Mesenchymal stem cell (in vitro differentiated cells and primary cell): ENCODE data around the gene ANKLE1.
A peak's percentile ranks its signal among the peaks of the same experiment; 100 is the strongest.

ENCODE experiments used
- DNase-seq: peaks from one replicate; pipeline ENCODE4 v3.0.0-alpha.2; 2013
- H2AFZ ChIP-seq: one replicate; pipeline ENCODE4 v1.6.1; 2013; ENCODE audit warnings: low read depth, mild to moderate bottlenecking, control low read depth, inconsistent platforms, low read length, moderate library complexity
- H2AK5ac ChIP-seq: 2 replicates; pipeline ENCODE4 v1.6.1; 2013; ENCODE audit warnings: low read length, moderate library complexity, mild to moderate bottlenecking, inconsistent platforms; ENCODE audit not compliant: severe bottlenecking
- H2BK120ac ChIP-seq: one replicate; pipeline ENCODE4 v1.6.1; 2013; ENCODE audit warnings: low read depth, mild to moderate bottlenecking, inconsistent platforms, low read length, moderate library complexity
- H2BK12ac ChIP-seq, 2 experiments: one replicate each; pipeline ENCODE4 v1.6.1; 2013; ENCODE audit warnings: inconsistent platforms in 2 of 2, low read length in 2 of 2, mild to moderate bottlenecking in 2 of 2, moderate library complexity in 2 of 2, control low read depth in 1 of 2
- H2BK15ac ChIP-seq: one replicate; pipeline ENCODE4 v1.6.1; 2013; ENCODE audit warnings: mild to moderate bottlenecking, low read depth, inconsistent platforms; ENCODE audit not compliant: poor library complexity, severe bottlenecking
- H2BK5ac ChIP-seq: 2 replicates; pipeline ENCODE4 v1.6.1; 2013; ENCODE audit warnings: low read depth, mild to moderate bottlenecking, low read length, control low read depth, inconsistent platforms; ENCODE audit not compliant: poor library complexity, severe bottlenecking
- H3K14ac ChIP-seq, 2 experiments: one replicate each; pipeline ENCODE4 v1.6.1; 2013; ENCODE audit warnings: inconsistent platforms in 2 of 2, low read length in 2 of 2, control low read depth in 1 of 2, mild to moderate bottlenecking in 1 of 2, moderate library complexity in 1 of 2
- H3K18ac ChIP-seq, 2 experiments: one replicate each; pipeline ENCODE4 v1.6.1; 2013; ENCODE audit warnings: inconsistent platforms in 2 of 2, low read length in 2 of 2, control low read depth in 1 of 2, low read depth in 1 of 2, mild to moderate bottlenecking in 1 of 2
- H3K23ac ChIP-seq, 2 experiments: one replicate each; pipeline ENCODE4 v1.6.1; 2013; ENCODE audit warnings: inconsistent platforms in 2 of 2, low read length in 2 of 2, mild to moderate bottlenecking in 2 of 2, moderate library complexity in 2 of 2, control low read depth in 1 of 2
- H3K27ac ChIP-seq: 2 replicates; pipeline ENCODE4 v1.5.1; 2013; ENCODE audit warnings: mild to moderate bottlenecking, moderate library complexity, low read length, control low read depth, inconsistent platforms; ENCODE audit not compliant: poor library complexity, severe bottlenecking
- H3K27me3 ChIP-seq, 2 experiments: 2 replicates each; pipeline versions ENCODE4 v1.6.1 to v1.7.0; 2013; ENCODE audit warnings: low read length in 2 of 2, mild to moderate bottlenecking in 2 of 2, moderate library complexity in 2 of 2, control low read depth in 1 of 2, inconsistent platforms in 1 of 2; ENCODE audit not compliant: control insufficient read depth in 1 of 2, insufficient read depth in 1 of 2
- H3K36me3 ChIP-seq, 2 experiments: 2 replicates each; pipeline versions ENCODE4 v1.6.1 to v1.7.0; 2013; ENCODE audit warnings: low read length in 2 of 2, control low read depth in 1 of 2, inconsistent platforms in 1 of 2, low read depth in 1 of 2, mild to moderate bottlenecking in 1 of 2; ENCODE audit not compliant: insufficient read depth in 2 of 2, control insufficient read depth in 1 of 2
- H3K4ac ChIP-seq, 2 experiments: one replicate each; pipeline ENCODE4 v1.6.1; 2013; ENCODE audit warnings: inconsistent platforms in 2 of 2, low read length in 2 of 2, mild to moderate bottlenecking in 2 of 2, moderate library complexity in 2 of 2, control low read depth in 1 of 2, low read depth in 1 of 2
- H3K4me1 ChIP-seq: 2 replicates; pipeline ENCODE4 v1.6.1; 2013; ENCODE audit warnings: low read depth, low read length, control low read depth; ENCODE audit not compliant: control insufficient read depth, insufficient read depth
- H3K4me2 ChIP-seq: 2 replicates; pipeline ENCODE4 v1.6.1; 2013; ENCODE audit warnings: low read length, mild to moderate bottlenecking, inconsistent platforms; ENCODE audit not compliant: poor library complexity, severe bottlenecking
- H3K4me3 ChIP-seq, 2 experiments: 2 replicates each; pipeline versions ENCODE4 v1.5.1 to v1.7.0; 2013; ENCODE audit warnings: low read length in 2 of 2, mild to moderate bottlenecking in 2 of 2, control low read depth in 1 of 2, low read depth in 1 of 2; ENCODE audit not compliant: insufficient read depth in 1 of 2
- H3K79me1 ChIP-seq: replicated peaks from 2 replicates; pipeline ENCODE4 v1.6.1; 2013; ENCODE audit warnings: mild to moderate bottlenecking, control low read depth, low read length, inconsistent platforms; ENCODE audit not compliant: poor library complexity, severe bottlenecking
- H3K9ac ChIP-seq: 2 replicates; pipeline ENCODE4 v1.7.0; 2013; ENCODE audit warnings: mild to moderate bottlenecking, low read length, moderate library complexity
- H3K9me3 ChIP-seq: 2 replicates; pipeline ENCODE4 v1.7.0; 2013; ENCODE audit warnings: mild to moderate bottlenecking, low read length; ENCODE audit not compliant: control insufficient read depth
- H4K8ac ChIP-seq: one replicate; pipeline ENCODE4 v1.6.1; 2013; ENCODE audit warnings: inconsistent platforms, mild to moderate bottlenecking, low read length, moderate library complexity
- H4K91ac ChIP-seq: one replicate; pipeline ENCODE4 v1.6.1; 2013; ENCODE audit warnings: mild to moderate bottlenecking, low read length, inconsistent platforms
- WGBS: methylation state at CpG from one replicate; pipeline ENCODE4 v1.1.7; 2013; ENCODE audit warnings: mixed read lengths; 5-methylcytosine and 5-hydroxymethylcytosine counted together

Gene ANKLE1

DNA sequence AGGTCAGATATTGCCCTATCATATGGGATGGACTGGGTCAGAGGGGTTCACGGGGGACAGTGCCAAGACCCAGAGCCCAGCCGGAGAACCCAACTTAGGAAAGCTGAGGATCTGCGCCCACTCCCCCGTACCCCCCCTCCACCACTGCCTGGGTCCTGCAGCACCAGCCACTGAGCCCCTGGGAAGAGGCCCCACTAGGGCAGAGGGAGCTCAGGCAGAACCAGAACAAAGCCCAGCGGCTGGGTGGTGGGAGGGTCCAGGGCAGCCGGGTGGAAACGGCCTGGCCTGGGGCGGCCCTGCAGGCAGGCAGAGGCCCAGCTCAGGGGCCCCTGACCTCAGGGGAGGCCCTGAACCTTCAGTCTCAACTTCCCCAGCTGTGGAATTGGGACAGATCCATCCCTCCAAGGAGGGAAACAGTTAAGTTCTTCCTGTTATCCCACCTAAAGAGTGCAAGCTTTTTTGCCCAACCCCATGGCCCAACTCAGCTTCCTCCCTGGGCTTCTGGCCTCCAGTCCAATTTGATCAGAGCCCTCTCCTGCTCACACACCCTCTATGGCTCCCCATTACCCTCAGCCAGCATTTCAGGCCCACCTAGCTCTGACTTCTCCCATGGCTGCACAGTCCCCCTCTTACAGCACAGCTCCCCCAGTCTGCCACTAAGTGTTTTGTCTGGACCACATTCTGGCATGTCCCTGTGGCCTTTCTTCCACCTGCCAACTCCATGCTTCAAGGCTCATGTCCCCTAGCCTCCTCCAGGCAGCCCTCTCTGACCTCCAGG lies 39.1 kb upstream of the ANKLE1 start:
- peak overlapping the region in 1 of 2 experiments; percentile 17 for H3K23ac ChIP-seq
- no peak overlapping the region for H2BK5ac ChIP-seq
- peak overlapping the region in 1 of 2 experiments; percentile 19 for H3K4ac ChIP-seq
- H2AFZ ChIP-seq = no peak overlapping the region
- H3K4me2 ChIP-seq = peak overlapping the region; percentile 49
- no peak for DNase-seq
- peaks cover 12% of the 10 kb centered on the region for H3K79me1 ChIP-seq
- H2AK5ac ChIP-seq = peak overlapping the region; percentile 18
- H3K4me3 ChIP-seq = no peak overlapping the region
- no peak overlapping the region for H4K91ac ChIP-seq
- H3K14ac ChIP-seq = peak overlapping the region in 1 of 2 experiments; percentile 37
- H3K9me3 ChIP-seq = no peaks in the 10 kb centered on the region
- peak overlapping the region; percentile 26 for H3K27ac ChIP-seq
- peaks cover 9 to 24% of the 10 kb centered on the region in 2 experiments for H3K36me3 ChIP-seq
- H2BK12ac ChIP-seq = peak overlapping the region in 1 of 2 experiments; percentile 29
- peak overlapping the region; percentile 79 for H3K9ac ChIP-seq
- H3K27me3 ChIP-seq = no peaks in the 10 kb centered on the region
- peak overlapping the region; percentile 31 for H2BK15ac ChIP-seq
- H2BK120ac ChIP-seq = no peak overlapping the region
- peaks cover 37% of the 10 kb centered on the region for H3K4me1 ChIP-seq
- WGBS = 57% methylated on average over 8 of the region's 8 CpGs
- no peak overlapping the region for H4K8ac ChIP-seq
- H3K18ac ChIP-seq = peak overlapping the region in 1 of 2 experiments; percentile 25

DNA sequence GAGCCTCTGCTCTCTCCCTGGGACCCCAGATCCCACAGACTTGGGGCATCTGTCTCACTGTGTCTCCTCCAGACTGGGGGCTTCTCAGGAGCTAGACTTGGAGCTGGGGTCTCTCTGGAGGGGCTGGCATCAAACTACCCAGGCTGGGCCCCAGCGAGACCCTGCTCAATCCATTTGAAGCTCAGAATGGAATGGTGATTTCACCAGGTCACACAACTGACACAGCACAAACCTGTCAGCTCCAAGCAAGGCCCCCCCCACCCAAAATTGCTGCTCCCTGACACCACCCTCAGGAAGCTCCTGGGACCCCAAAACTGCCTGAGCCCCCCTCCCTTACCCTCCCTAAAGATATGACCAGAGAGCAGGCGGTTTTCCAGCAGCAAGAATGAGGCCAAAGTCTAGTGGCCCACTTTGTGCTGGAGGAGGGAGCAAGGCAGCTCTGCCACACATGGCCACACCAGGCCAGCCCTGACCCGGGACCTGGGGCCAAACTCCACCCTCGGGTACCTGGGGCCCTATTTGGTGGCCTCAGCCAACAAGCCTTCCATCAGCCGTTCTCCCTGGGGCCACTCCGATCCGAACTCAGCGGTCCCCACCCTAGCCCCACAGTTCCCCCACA lies 38.4 kb upstream of the ANKLE1 start:
- H3K4me1 ChIP-seq = peaks cover 44% of the 10 kb centered on the region
- peak overlapping the region in 1 of 2 experiments; percentile 37 for H3K14ac ChIP-seq
- H3K9ac ChIP-seq = peak overlapping the region; percentile 79
- 27% methylated on average over 8 of the region's 8 CpGs for WGBS
- H3K4ac ChIP-seq = peak overlapping the region in 1 of 2 experiments; percentile 89
- H3K4me3 ChIP-seq = peak overlapping the region; percentile 90 to 92
- no peak overlapping the region for H2BK5ac ChIP-seq
- H3K23ac ChIP-seq = peak overlapping the region in 1 of 2 experiments; percentile 17
- H3K36me3 ChIP-seq = peaks cover 3 to 18% of the 10 kb centered on the region in 2 experiments
- H3K9me3 ChIP-seq = no peaks in the 10 kb centered on the region
- H2BK120ac ChIP-seq = peak overlapping the region; percentile 45
- H2BK12ac ChIP-seq = peak overlapping the region in 1 of 2 experiments; percentile 29
- peak overlapping the region; percentile 61 for H4K91ac ChIP-seq
- H2BK15ac ChIP-seq = no peak overlapping the region
- peak overlapping the region; percentile 49 for H3K4me2 ChIP-seq
- H3K27me3 ChIP-seq = no peaks in the 10 kb centered on the region
- peak overlapping the region; percentile 21 for H2AK5ac ChIP-seq
- DNase-seq = no peak
- peak overlapping the region; percentile 14 to 98 for H3K18ac ChIP-seq
- no peak overlapping the region for H4K8ac ChIP-seq
- H2AFZ ChIP-seq = no peak overlapping the region
- peak overlapping the region; percentile 55 for H3K27ac ChIP-seq
- peaks cover 9% of the 10 kb centered on the region for H3K79me1 ChIP-seq

DNA sequence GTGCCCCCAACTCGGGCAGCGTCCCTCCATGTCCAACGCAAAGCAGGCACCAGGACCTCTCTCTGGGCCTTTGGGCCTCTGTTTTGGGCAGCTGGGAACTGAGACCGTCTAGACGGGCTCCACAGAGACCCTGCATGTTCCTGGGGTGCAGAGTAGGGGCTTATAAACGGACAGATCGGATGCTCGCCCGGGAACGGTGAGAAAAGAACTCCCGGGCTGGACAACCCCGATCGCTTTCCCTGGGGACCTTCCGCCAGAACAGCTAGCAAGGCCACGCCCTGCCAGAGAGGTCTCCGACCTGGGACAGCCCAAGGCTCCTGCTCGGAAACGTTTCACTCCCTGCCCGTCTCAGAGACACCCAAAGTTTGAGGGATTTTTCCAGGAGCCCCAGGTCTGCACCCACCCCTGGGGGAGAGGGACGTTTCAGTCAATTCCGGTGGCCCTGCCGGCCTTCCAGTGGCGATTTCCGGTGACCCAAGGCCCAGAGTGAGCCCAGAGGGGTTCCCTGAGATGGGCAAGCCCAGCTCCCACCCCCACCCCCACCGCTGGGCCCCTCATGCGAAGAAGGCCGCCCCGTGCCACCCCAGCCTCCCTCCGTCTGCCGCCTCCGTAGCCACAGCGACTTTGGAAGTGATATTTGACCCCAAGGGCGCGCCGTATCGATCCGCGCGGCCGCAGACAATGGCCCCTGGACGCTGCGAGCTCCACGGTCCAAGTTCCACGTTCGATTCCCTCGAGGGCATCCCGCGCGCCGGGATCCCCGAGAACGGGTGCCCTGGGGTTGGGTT lies 37.7 kb upstream of the ANKLE1 start:
- H2BK120ac ChIP-seq = peak overlapping the region; percentile 93
- no peaks in the 10 kb centered on the region for H3K9me3 ChIP-seq
- H3K9ac ChIP-seq = peak overlapping the region; percentile 79
- WGBS = under 1% methylated on average over 33 of the region's 52 CpGs
- peak overlapping the region; percentile 90 for H4K91ac ChIP-seq
- peaks cover 0 to 17% of the 10 kb centered on the region in 2 experiments for H3K36me3 ChIP-seq
- H3K79me1 ChIP-seq = peaks cover 7% of the 10 kb centered on the region
- peak overlapping the region; percentile 94 for H2BK15ac ChIP-seq
- H3K4me2 ChIP-seq = peak overlapping the region; percentile 49
- peak overlapping the region; percentile 98 to 99 for H3K4ac ChIP-seq
- H2AK5ac ChIP-seq = peak overlapping the region; percentile 21
- no peak overlapping the region for H2AFZ ChIP-seq
- H3K23ac ChIP-seq = peak overlapping the region in 1 of 2 experiments; percentile 94
- H2BK5ac ChIP-seq = no peak overlapping the region
- peak overlapping the region; percentile 53 for H4K8ac ChIP-seq
- H3K4me3 ChIP-seq = peak overlapping the region; percentile 90 to 92
- no peak overlapping the region for H2BK12ac ChIP-seq
- peak; percentile 54 for DNase-seq
- peaks cover 47% of the 10 kb centered on the region for H3K4me1 ChIP-seq
- H3K14ac ChIP-seq = peak overlapping the region; percentile 66 to 80
- H3K27me3 ChIP-seq = no peaks in the 10 kb centered on the region
- peak overlapping the region; percentile 85 to 98 for H3K18ac ChIP-seq
- H3K27ac ChIP-seq = peak overlapping the region; percentile 55
